UCSD-AML1 (cell line): ENCODE results near the gene SFTPB.
"Not testable (repeated sequence)": the region's sequence is repeated elsewhere in the genome, so short reads cannot be mapped to it uniquely, and the experiment has no call there.

Experiments
- DNase-seq: peaks from one replicate; lab custom pipeline; 2025; ENCODE audit not compliant: unreplicated experiment; lab: John Stamatoyannopoulos, UW

The SFTPB gene

GRCh38 chr2:85614757-85615156, 53.2 kb downstream of the SFTPB start:
- not testable (repeated sequence) for DNase-seq

GRCh38 chr2:85613717-85614515, 54.1 kb downstream of the SFTPB start:
- DNase-seq, result no peak

DNA sequence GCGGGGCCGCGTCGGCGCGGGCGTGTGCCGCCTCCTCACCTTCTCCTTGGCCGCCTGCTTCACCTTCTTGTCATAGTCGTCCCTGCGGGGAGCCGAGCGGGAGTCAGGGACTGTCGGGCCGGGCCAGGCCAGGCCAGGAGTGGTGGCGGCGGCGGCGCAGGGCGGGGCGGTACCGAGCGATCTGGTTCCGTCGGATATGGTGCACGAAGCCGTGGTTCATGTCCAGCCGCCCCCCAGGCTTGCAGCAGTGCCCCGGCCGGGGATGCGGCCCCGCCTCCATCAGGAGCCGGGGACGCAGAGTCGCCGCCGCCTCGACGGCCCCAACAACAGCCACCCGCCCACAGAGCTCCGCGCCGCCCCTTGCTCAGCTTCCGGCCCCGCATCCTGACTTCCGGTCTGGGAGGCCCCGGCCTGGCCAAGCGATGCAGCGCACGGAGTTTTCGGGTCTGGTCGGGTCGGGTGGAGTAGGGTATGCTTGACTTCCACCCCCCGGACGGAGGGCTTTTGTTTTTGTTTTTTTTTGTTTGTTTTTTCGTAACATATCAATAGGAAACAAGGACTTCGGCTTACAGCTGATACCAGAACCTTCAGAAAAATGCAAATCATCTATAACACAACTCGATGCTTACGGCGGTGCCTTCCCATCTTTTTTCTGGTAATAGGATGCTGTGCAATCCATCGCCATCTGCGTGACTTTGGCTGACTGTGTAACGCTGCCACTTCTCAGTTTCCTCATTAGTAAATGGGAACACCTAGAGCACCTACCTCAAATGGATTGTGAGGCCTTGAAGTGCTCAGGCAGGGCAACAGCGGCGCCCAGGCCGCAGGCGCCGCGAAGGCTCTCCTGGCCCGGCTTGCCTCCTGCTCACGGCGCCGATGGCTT, 56.1 kb downstream of the SFTPB start, which contains the start of gene C2orf68:
Gene C2orf68 (minus strand): TSS at position 362 of the 883 bp plus-strand sequence. CDS start 82 bp downstream, at position 280.
- peak; percentile 92 for DNase-seq

DNA sequence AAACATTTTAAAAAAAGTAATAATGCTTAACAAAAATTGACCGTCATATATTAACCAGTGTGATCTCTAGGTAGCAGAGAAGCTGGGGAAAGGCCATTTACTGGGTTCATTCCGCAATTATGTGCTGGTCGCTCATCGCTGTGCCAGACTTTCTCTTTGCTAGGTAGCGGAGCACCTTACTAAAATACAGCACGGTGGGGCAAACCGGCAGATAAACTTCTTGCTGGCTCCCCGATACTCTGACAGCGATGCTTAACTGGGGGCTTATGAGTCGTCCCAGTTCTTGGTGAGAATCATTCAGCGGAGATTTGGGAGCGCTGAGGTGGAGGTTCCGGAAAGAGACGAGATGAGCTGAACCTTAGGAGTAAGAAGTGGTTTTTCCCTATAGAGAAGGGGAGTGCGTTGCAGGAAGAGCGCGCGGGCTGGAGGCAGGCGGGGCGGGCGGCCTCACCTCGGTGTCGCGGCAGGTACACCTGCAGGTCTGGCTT, 56.7 kb downstream of the SFTPB start:
- no peak for DNase-seq
